Trophoblast cell (in vitro differentiated cells and primary cell): ENCODE results near the gene SLC7A14.

Source experiments
- DNase-seq, 2 donors: peaks; one replicate each; pipeline ENCODE4 v3.0.0-alpha.2; 2016
- H2AFZ ChIP-seq: 2 replicates; pipeline ENCODE4 v1.6.1; 2013; ENCODE audit warnings: low read length, moderate library complexity, mild to moderate bottlenecking; ENCODE audit not compliant: insufficient read depth, poor library complexity
- H2AK5ac ChIP-seq: 2 replicates; pipeline ENCODE4 v1.6.1; 2013; ENCODE audit warnings: mild to moderate bottlenecking, low read length
- H2BK120ac ChIP-seq: 2 replicates; pipeline ENCODE4 v1.6.1; 2013; ENCODE audit warnings: low read length, mild to moderate bottlenecking, moderate library complexity; ENCODE audit not compliant: insufficient read depth, poor library complexity
- H2BK12ac ChIP-seq: 2 replicates; pipeline ENCODE4 v1.6.1; 2013; ENCODE audit warnings: mild to moderate bottlenecking, low read length, moderate library complexity
- H2BK5ac ChIP-seq: 2 replicates; pipeline ENCODE4 v1.6.1; 2013; ENCODE audit warnings: low read length, low read depth, moderate library complexity, mild to moderate bottlenecking; ENCODE audit not compliant: poor library complexity
- H3K14ac ChIP-seq: 2 replicates; pipeline ENCODE4 v1.6.1; 2013; ENCODE audit warnings: mild to moderate bottlenecking, low read length
- H3K18ac ChIP-seq: 2 replicates; pipeline ENCODE4 v1.6.1; 2013; ENCODE audit warnings: mild to moderate bottlenecking, low read length
- H3K23ac ChIP-seq: 2 replicates; pipeline ENCODE4 v1.6.1; 2013; ENCODE audit warnings: low read length
- H3K27ac ChIP-seq: 2 replicates; pipeline ENCODE4 v1.5.1; 2013; ENCODE audit warnings: low read depth, mild to moderate bottlenecking, inconsistent platforms, low read length, moderate library complexity
- H3K27me3 ChIP-seq: 2 replicates; pipeline ENCODE4 v1.6.1; 2013; ENCODE audit warnings: inconsistent platforms, mild to moderate bottlenecking, low read length, moderate library complexity; ENCODE audit not compliant: insufficient read depth
- H3K36me3 ChIP-seq, 2 experiments: 1 replicate in 1 of 2; 2 replicates in 1 of 2; pipeline ENCODE4 v1.6.1; 2013; ENCODE audit warnings: low read length in 2 of 2, mild to moderate bottlenecking in 2 of 2, moderate library complexity in 1 of 2; ENCODE audit not compliant: insufficient read depth in 2 of 2, control insufficient read depth in 1 of 2
- H3K4ac ChIP-seq: 2 replicates; pipeline ENCODE4 v1.6.1; 2013; ENCODE audit warnings: low read depth, mild to moderate bottlenecking, low read length, moderate library complexity
- H3K4me1 ChIP-seq, 2 experiments: 1 replicate in 1 of 2; 2 replicates in 1 of 2; pipeline ENCODE4 v1.6.1; 2013; ENCODE audit warnings: low read length in 2 of 2, mild to moderate bottlenecking in 2 of 2, moderate library complexity in 1 of 2; ENCODE audit not compliant: insufficient read depth in 2 of 2, control insufficient read depth in 1 of 2
- H3K4me2 ChIP-seq: 2 replicates; pipeline ENCODE4 v1.6.1; 2013; ENCODE audit warnings: inconsistent platforms, mild to moderate bottlenecking, low read length, moderate library complexity
- H3K4me3 ChIP-seq: 2 replicates; pipeline ENCODE4 v1.5.1; 2013; ENCODE audit warnings: mild to moderate bottlenecking, low read depth, low read length, inconsistent platforms
- H3K79me1 ChIP-seq: one replicate; pipeline ENCODE4 v1.6.1; 2013; ENCODE audit warnings: low read length
- H3K79me2 ChIP-seq: 2 replicates; pipeline ENCODE4 v1.6.1; 2013; ENCODE audit warnings: low read length, mild to moderate bottlenecking; ENCODE audit not compliant: control insufficient read depth, insufficient read depth, poor library complexity
- H3K9ac ChIP-seq: 2 replicates; pipeline ENCODE4 v1.6.1; 2013; ENCODE audit warnings: mild to moderate bottlenecking, low read length
- H3K9me3 ChIP-seq: 2 replicates; pipeline ENCODE4 v1.6.1; 2013; ENCODE audit warnings: low read depth, mild to moderate bottlenecking, control low read depth, inconsistent platforms, low read length; ENCODE audit not compliant: insufficient read depth
- H4K12ac ChIP-seq: 2 replicates; pipeline ENCODE4 v1.6.1; 2013; ENCODE audit warnings: low read depth, mild to moderate bottlenecking, low read length, moderate library complexity
- H4K8ac ChIP-seq: 2 replicates; pipeline ENCODE4 v1.6.1; 2013; ENCODE audit warnings: low read depth, mild to moderate bottlenecking, low read length, moderate library complexity
- H4K91ac ChIP-seq: one replicate; pipeline ENCODE4 v1.6.1; 2013; ENCODE audit warnings: low read depth, mild to moderate bottlenecking, low read length, moderate library complexity
- WGBS: extraction: QIAGEN DNeasy Blood & Tissue Kit; methylation state at CpG from one replicate; pipeline ENCODE4 v1.1.7; 2013; ENCODE audit warnings: missing lambda C conversion rate; ENCODE audit not compliant: insufficient read length, insufficient coverage; ENCODE audit errors: extremely low coverage; 5-methylcytosine and 5-hydroxymethylcytosine counted together

The SLC7A14 gene

GRCh38 chr3:170602556-170602955 lies 16.7 kb upstream of the SLC7A14 start:
- H3K27me3 ChIP-seq = no peaks in the 10 kb centered on the region
- H4K8ac ChIP-seq = no peak overlapping the region
- DNase-seq = no peak
- no CpG with 5 or more reads among the region's 1 CpG for WGBS
- H3K9me3 ChIP-seq = no peaks in the 10 kb centered on the region
- H3K79me1 ChIP-seq = no peaks in the 10 kb centered on the region
- H3K18ac ChIP-seq = no peak overlapping the region
- H3K14ac ChIP-seq = no peak overlapping the region
- no peaks in the 10 kb centered on the region for H3K79me2 ChIP-seq
- no peaks in the 10 kb centered on the region for H3K36me3 ChIP-seq
- H4K91ac ChIP-seq = no peak overlapping the region
- H4K12ac ChIP-seq = no peak overlapping the region
- H2AFZ ChIP-seq = no peak overlapping the region
- no peak overlapping the region for H3K23ac ChIP-seq
- no peak overlapping the region for H3K4me2 ChIP-seq
- no peak overlapping the region for H3K4ac ChIP-seq
- H3K27ac ChIP-seq = no peak overlapping the region
- H3K4me3 ChIP-seq = no peak overlapping the region
- no peak overlapping the region for H2BK5ac ChIP-seq
- H2AK5ac ChIP-seq = no peak overlapping the region
- no peak overlapping the region for H3K9ac ChIP-seq
- no peak overlapping the region for H2BK12ac ChIP-seq
- no peaks in the 10 kb centered on the region for H3K4me1 ChIP-seq
- no peak overlapping the region for H2BK120ac ChIP-seq

DNA sequence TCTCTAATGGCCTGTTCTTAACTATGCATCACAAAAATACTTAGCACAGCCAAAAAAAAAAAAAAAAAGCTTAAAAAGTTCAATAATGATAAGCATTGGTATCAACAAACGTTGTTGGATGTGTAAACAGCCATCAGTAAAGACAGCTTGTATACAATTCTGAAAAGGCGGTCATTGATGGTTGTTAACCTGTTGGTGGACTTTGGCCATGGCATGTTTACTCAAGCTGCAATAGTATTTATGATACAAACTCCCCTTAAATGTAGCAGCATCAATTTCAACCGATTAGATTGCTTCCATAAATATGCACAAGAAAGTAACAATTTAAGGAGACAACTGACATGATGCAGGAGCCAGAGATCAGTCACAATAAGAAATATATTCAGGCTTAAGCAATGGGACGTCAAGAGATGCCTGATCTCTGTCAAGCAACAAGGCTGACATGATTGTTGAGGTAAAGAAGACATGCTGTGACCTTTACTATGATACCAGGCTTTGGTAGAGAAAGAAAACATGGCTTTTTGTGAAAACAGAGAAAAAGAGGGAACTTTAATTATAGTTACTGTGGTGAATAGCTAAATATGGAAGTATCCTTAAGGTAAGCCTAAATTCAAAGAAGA lies 14.2 kb upstream of the SLC7A14 start:
- no peak overlapping the region for H2BK5ac ChIP-seq
- H3K79me2 ChIP-seq = no peaks in the 10 kb centered on the region
- H3K27ac ChIP-seq = no peak overlapping the region
- no peak overlapping the region for H3K23ac ChIP-seq
- no peaks in the 10 kb centered on the region for H3K36me3 ChIP-seq
- H4K91ac ChIP-seq = no peak overlapping the region
- no peak overlapping the region for H3K18ac ChIP-seq
- no peak overlapping the region for H3K4me3 ChIP-seq
- no peak overlapping the region for H2AFZ ChIP-seq
- no peak overlapping the region for H2AK5ac ChIP-seq
- no peaks in the 10 kb centered on the region for H3K4me1 ChIP-seq
- no peaks in the 10 kb centered on the region for H3K9me3 ChIP-seq
- no peaks in the 10 kb centered on the region for H3K79me1 ChIP-seq
- no peaks in the 10 kb centered on the region for H3K27me3 ChIP-seq
- no peak overlapping the region for H3K9ac ChIP-seq
- H3K4me2 ChIP-seq = no peak overlapping the region
- no peak overlapping the region for H4K8ac ChIP-seq
- H3K4ac ChIP-seq = no peak overlapping the region
- no peak overlapping the region for H4K12ac ChIP-seq
- no peak for DNase-seq
- no peak overlapping the region for H3K14ac ChIP-seq
- no peak overlapping the region for H2BK120ac ChIP-seq
- no CpG with 5 or more reads among the region's 4 CpGs for WGBS
- no peak overlapping the region for H2BK12ac ChIP-seq

DNA sequence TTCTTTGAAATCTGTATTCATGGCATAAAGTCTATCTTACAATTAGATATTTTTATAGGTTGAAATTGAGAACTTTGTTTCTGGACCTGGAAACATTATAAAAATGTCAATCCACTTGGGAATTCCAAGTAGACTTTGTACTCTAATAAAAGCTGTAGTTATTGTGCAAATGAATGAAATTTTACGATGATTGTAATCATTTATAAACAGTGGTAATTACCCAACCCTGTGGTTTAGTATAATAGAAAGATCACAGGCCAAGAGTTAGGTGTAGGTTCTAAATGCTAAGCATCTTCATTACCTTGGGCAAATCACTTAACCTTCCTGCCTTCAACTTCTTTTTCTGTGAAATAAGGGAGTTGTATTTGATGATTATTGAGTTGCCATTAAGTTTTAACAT lies 13.2 kb upstream of the SLC7A14 start:
- H3K79me1 ChIP-seq = no peaks in the 10 kb centered on the region
- H3K4me3 ChIP-seq = no peak overlapping the region
- no peak overlapping the region for H3K4me2 ChIP-seq
- no peak overlapping the region for H3K27ac ChIP-seq
- H4K8ac ChIP-seq = no peak overlapping the region
- no peak overlapping the region for H4K12ac ChIP-seq
- no peaks in the 10 kb centered on the region for H3K27me3 ChIP-seq
- no peak overlapping the region for H3K4ac ChIP-seq
- H4K91ac ChIP-seq = no peak overlapping the region
- no peak overlapping the region for H3K9ac ChIP-seq
- H3K9me3 ChIP-seq = no peaks in the 10 kb centered on the region
- H2AFZ ChIP-seq = no peak overlapping the region
- H3K18ac ChIP-seq = no peak overlapping the region
- WGBS = no CpG with 5 or more reads among the region's 1 CpG
- no peak overlapping the region for H3K23ac ChIP-seq
- no peaks in the 10 kb centered on the region for H3K79me2 ChIP-seq
- no peak overlapping the region for H2BK5ac ChIP-seq
- H3K4me1 ChIP-seq = no peaks in the 10 kb centered on the region
- DNase-seq = no peak
- no peak overlapping the region for H3K14ac ChIP-seq
- H2BK120ac ChIP-seq = no peak overlapping the region
- no peak overlapping the region for H2BK12ac ChIP-seq
- no peak overlapping the region for H2AK5ac ChIP-seq
- no peaks in the 10 kb centered on the region for H3K36me3 ChIP-seq

DNA sequence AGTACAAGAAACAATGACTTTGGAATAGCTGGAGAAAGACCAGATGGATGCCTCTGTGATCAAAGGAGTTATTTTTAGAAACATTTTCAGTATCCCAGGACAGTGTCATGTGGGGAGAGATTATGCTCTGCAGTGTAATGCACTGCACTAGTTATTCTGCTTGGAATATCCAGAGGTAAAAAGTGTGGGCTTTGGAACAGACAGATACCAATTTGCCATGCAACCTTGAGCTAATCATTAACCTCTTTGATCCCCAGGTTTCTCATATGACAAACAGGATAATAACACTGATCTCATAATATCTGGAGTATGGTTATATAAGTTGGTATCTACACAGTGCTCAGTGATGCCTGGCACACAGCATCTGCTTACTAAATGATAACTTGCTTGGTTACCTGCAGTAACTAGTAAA lies 12.2 kb upstream of the SLC7A14 start:
- H3K27ac ChIP-seq = no peak overlapping the region
- DNase-seq = no peak
- H4K8ac ChIP-seq = no peak overlapping the region
- no peak overlapping the region for H2AK5ac ChIP-seq
- no peaks in the 10 kb centered on the region for H3K4me1 ChIP-seq
- no peak overlapping the region for H2BK12ac ChIP-seq
- no peak overlapping the region for H3K9ac ChIP-seq
- H3K18ac ChIP-seq = no peak overlapping the region
- H2BK120ac ChIP-seq = no peak overlapping the region
- H3K14ac ChIP-seq = no peak overlapping the region
- no peak overlapping the region for H4K91ac ChIP-seq
- H2BK5ac ChIP-seq = no peak overlapping the region
- H2AFZ ChIP-seq = no peak overlapping the region
- H3K79me2 ChIP-seq = no peaks in the 10 kb centered on the region
- no peak overlapping the region for H3K23ac ChIP-seq
- H4K12ac ChIP-seq = no peak overlapping the region
- no peak overlapping the region for H3K4me3 ChIP-seq
- H3K4me2 ChIP-seq = no peak overlapping the region
- no peaks in the 10 kb centered on the region for H3K9me3 ChIP-seq
- H3K4ac ChIP-seq = no peak overlapping the region
- no peaks in the 10 kb centered on the region for H3K36me3 ChIP-seq
- H3K27me3 ChIP-seq = no peaks in the 10 kb centered on the region
- H3K79me1 ChIP-seq = no peaks in the 10 kb centered on the region
